Osteocyte (in vitro differentiated cells): ENCODE results near the gene LRPPRC. TPM values are rescaled to one million over a fixed set of nuclear protein-coding genes. Genes with fewer than 3 reads are reported as not detected.

Experiments
- DNase-seq: peaks from one replicate; pipeline ENCODE4 v3.0.0; 2021; ENCODE audit warnings: mixed read lengths; ENCODE audit not compliant: unreplicated experiment; ENCODE audit errors: extremely low spot score
- H3K27ac Mint-ChIP-seq: one replicate; pipeline ENCODE4 v1.8.0; 2021; ENCODE audit warnings: mild to moderate bottlenecking, mixed read lengths; ENCODE audit not compliant: unreplicated experiment
- H3K27me3 Mint-ChIP-seq: one replicate; pipeline ENCODE4 v1.8.0; 2021; ENCODE audit warnings: mixed read lengths; ENCODE audit not compliant: unreplicated experiment
- H3K36me3 Mint-ChIP-seq: one replicate; pipeline ENCODE4 v1.8.0; 2021; ENCODE audit warnings: mixed read lengths; ENCODE audit not compliant: unreplicated experiment
- H3K4me1 Mint-ChIP-seq: one replicate; pipeline ENCODE4 v1.8.0; 2021; ENCODE audit warnings: mixed read lengths; ENCODE audit not compliant: unreplicated experiment
- H3K4me3 Mint-ChIP-seq: one replicate; pipeline ENCODE4 v1.8.0; 2021; ENCODE audit warnings: mild to moderate bottlenecking, moderate library complexity, mixed read lengths; ENCODE audit not compliant: unreplicated experiment
- H3K9me3 Mint-ChIP-seq: one replicate; pipeline ENCODE4 v1.8.0; 2021; ENCODE audit warnings: mixed read lengths; ENCODE audit not compliant: unreplicated experiment
- long read RNA-seq: library from polyadenylated mRNA; unstranded; transcript quantifications from one replicate; pipeline ENCODE4 v2.0.0, GENCODE V29; 2021
- total RNA-seq: library from RNA; stranded (reverse); gene quantifications from 2 replicates; pipeline ENCODE4 v1.2.1, GENCODE V29; 2021
- TF ChIP-seq, protein P1 (sequence below): fragments of 200-600 bp; sonication (generic); IDR thresholded peaks from 2 replicates; pipeline ENCODE4 v1.5.0; 2021; ENCODE audit warnings: antibody characterized with exemption, mild to moderate bottlenecking, moderate library complexity

The LRPPRC gene
- total RNA-seq, result 73.8 and 76.6 TPM in 2 replicates
- long read RNA-seq, full-length matches to known transcripts, result 130 of 358 reads
- long read RNA-seq, partial matches to known transcripts, result 195 of 358 reads
- long read RNA-seq, other reads (novel, unspliced or antisense), result 33 of 358 reads

DNA sequence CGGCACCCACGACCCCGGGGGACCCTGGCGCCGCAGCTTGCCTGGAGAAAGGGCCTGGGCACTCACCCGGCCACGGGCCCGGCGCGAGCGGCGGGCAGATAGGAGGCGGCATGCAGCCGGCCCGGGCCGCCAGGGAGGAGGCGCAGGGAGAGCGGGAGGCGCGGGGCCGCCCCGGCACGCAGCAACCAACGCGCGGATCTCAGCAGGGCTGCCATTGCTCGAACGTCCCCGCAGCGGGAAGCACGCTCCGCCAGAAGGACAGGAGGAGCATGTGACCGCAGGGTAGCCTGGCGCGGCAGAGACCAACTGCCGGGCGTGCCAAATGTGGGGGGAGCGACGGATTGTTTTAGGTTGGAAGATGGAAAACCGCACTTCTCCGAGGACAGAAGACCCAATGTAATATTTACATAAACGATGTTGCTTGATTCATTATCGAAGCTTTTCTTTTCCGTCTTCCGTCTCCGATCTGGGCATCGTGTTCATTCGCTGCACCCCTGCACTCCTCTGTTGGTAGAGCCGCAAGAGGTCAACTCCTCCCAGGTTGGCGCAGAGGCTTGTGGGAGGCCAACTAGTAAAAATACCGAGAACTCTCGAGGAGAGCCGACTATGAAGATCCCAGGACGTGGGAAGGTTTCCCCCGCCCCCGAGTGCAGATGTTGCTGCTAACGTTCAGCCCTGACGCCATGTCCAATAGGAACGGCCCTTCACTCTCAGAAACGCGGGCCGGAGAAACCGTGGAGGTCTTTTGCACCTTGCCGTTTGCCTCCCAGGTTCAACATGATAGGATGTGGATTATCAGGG is at the start of gene LRPPRC:
TSS of gene LRPPRC (minus strand) at position 257 of the 801 bp plus-strand sequence. CDS start at position 215, 42 bp downstream.
- Mint-ChIP-seq H3K9me3 (no peaks in the 10 kb centered on the region), H3K4me3 (peak within 1 kb of the TSS; percentile 89), H3K4me1 (peaks cover 24% of the 10 kb centered on the region), H3K27me3 (peaks cover 6% of the 10 kb centered on the region), H3K36me3 (peaks cover 13% of the 10 kb centered on the region), H3K27ac (peak within 1 kb of the TSS; percentile 100)
- DNase-seq, result peak; percentile 96
- TF ChIP-seq, protein P1, sequence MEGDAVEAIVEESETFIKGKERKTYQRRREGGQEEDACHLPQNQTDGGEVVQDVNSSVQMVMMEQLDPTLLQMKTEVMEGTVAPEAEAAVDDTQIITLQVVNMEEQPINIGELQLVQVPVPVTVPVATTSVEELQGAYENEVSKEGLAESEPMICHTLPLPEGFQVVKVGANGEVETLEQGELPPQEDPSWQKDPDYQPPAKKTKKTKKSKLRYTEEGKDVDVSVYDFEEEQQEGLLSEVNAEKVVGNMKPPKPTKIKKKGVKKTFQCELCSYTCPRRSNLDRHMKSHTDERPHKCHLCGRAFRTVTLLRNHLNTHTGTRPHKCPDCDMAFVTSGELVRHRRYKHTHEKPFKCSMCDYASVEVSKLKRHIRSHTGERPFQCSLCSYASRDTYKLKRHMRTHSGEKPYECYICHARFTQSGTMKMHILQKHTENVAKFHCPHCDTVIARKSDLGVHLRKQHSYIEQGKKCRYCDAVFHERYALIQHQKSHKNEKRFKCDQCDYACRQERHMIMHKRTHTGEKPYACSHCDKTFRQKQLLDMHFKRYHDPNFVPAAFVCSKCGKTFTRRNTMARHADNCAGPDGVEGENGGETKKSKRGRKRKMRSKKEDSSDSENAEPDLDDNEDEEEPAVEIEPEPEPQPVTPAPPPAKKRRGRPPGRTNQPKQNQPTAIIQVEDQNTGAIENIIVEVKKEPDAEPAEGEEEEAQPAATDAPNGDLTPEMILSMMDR, result no peak

DNA sequence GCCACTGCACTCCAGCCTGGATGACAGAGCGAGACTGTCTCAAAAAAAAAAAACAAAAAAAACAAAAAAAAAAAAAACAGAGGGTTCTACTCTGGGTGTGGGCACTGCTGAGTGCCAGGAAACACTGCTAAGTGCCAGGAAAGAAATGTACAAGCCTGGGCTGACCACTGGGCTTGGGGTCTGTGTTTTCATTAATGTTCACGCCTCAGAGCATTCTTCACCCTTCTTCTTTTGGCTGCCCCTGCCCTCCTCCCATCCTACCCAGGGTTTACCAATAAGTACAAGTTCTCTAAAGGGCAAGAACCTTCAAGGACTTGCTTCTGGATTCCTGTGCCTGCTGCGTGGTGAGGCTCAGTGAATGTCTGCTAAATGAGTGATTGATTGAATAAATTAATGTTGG is 49.3 kb upstream of the LRPPRC start:
- TF ChIP-seq, protein P1, result no peak
- Mint-ChIP-seq H3K27me3 (peaks cover 16% of the 10 kb centered on the region), H3K4me1 (peaks cover 5% of the 10 kb centered on the region), H3K9me3 (no peaks in the 10 kb centered on the region), H3K36me3 (no peaks in the 10 kb centered on the region), H3K4me3 (no peak overlapping the region), H3K27ac (no peak overlapping the region)
- DNase-seq, result no peak

DNA sequence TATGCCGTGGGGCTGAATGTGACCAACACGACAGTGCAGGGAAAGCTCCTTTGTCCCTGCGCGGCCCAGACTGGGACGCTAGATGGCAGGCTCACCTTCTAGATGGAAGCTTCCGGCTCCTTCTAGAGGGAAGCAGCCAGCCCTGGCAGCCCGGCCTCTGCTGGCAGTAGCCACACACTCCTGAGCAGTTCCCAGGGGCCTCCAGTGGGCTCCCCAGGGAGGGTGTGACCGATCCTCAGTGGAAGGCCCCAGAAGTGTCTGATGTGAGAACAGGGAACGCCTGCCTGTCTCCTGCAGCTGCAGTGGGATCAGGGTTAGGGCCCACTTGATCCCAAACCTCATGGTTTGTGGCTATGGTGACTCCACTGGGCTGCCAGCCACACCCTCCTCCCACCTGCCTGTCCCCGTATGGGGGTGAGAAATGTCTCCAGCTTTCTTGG is 48.5 kb upstream of the LRPPRC start:
- no peak overlapping the region for H3K4me3 Mint-ChIP-seq
- peak; percentile 93 for DNase-seq
- H3K9me3 Mint-ChIP-seq, result no peaks in the 10 kb centered on the region
- H3K27me3 Mint-ChIP-seq, result peaks cover 16% of the 10 kb centered on the region
- no peaks in the 10 kb centered on the region for H3K36me3 Mint-ChIP-seq
- peaks cover 5% of the 10 kb centered on the region for H3K4me1 Mint-ChIP-seq
- no peak overlapping the region for H3K27ac Mint-ChIP-seq
- TF ChIP-seq, protein P1, result peak; percentile 97

DNA sequence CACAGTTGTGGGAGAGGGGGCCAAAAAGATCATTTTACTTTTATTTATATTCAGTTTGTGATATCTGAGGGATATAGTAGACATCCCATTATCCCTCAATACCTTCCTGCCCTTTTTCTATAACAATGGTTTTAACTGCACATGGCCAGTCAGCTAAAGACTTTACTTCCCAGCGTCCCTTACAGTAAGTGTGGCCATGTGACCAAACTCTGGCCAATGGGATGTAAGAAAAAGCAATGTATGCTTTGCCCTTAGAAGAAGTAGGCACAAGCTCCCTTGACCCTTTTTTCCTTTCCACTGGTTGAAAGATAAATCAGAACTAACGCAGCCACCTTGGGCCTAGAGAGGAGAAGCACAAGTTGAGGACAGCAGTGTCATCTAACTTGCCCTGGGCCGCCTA is 44.6 kb upstream of the LRPPRC start:
- Mint-ChIP-seq H3K9me3 (no peaks in the 10 kb centered on the region), H3K27ac (no peak overlapping the region), H3K36me3 (no peaks in the 10 kb centered on the region), H3K4me1 (peaks cover 5% of the 10 kb centered on the region), H3K4me3 (no peak overlapping the region), H3K27me3 (peaks cover 30% of the 10 kb centered on the region)
- TF ChIP-seq, protein P1, result no peak
- DNase-seq, result no peak

DNA sequence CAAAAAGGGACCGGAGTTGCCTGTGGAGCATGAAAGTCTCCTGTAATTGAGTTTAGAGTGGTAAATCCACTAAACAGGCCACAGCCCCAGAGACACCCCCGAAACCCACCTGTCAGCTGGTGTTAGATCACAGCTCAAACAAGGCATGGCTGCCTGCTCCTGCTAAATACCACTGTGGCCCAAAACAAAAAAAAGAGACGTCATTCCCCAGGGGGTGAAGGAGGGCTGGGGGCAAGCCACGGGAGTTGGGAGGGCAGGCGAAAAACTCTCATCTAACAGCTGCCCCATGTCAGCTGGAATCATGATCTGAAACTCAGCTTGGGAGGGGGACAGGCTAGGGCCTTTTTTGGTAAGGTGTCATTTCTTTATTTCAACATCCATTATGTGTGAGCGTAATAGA is 42.5 kb upstream of the LRPPRC start:
- no peak overlapping the region for H3K4me3 Mint-ChIP-seq
- H3K27me3 Mint-ChIP-seq, result peaks cover 49% of the 10 kb centered on the region
- no peaks in the 10 kb centered on the region for H3K9me3 Mint-ChIP-seq
- H3K4me1 Mint-ChIP-seq, result no peaks in the 10 kb centered on the region
- no peak overlapping the region for H3K27ac Mint-ChIP-seq
- DNase-seq, result no peak
- TF ChIP-seq, protein P1, result no peak
- H3K36me3 Mint-ChIP-seq, result no peaks in the 10 kb centered on the region
